Activated effector memory CD4-positive, alpha-beta T cell treated with Interleukin-2 at 50 U/mL for 16 hours (primary cell): ENCODE data around the gene CPXM2.

Experiments
- DNase-seq: peaks from one replicate; pipeline ENCODE4 v3.0.0-alpha.2; 2020

CPXM2 gene

DNA sequence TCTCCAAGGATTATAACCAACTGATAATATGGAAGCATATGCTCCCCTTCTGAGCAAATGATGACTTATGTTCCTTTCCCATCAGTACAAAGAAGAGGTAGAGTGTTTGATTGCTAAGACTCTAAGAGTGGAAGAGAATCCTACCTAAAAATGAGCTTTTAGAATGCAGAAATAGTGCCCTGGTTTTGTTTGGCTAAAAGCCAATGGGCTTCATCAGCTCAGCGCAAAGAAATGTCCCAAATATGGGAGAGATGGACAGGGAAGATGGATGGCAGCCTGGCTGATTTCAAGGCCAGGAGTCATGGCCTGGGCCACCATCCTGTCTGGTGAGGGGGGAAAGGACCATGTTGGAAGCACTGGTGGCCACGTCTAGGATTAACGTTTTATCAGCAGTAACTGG lies 165.2 kb downstream of the CPXM2 start:
- DNase-seq: no peak

DNA sequence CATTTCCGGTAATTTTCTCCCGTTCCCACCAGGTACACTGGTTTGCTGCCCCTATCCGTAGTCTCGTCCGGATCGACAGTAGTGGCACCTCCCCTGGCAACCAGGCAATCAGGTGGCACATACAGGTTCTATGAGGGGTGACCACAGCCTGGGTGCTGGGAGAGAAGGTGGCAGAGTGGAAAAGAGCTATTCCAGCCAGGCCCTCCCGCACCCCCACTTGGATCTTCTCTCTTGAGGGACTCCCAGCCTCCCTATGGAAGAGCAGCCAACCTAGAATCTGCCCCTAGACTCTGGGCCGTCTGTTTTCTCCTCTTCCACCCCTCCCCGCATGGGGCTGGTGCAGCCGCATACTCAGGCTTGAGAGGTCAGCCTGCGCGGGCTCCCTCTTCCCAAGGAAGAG lies 166.9 kb downstream of the CPXM2 start:
- DNase-seq: no peak

GRCh38 chr10:123722351-123722750 lies 169.3 kb downstream of the CPXM2 start:
- DNase-seq: no peak

DNA sequence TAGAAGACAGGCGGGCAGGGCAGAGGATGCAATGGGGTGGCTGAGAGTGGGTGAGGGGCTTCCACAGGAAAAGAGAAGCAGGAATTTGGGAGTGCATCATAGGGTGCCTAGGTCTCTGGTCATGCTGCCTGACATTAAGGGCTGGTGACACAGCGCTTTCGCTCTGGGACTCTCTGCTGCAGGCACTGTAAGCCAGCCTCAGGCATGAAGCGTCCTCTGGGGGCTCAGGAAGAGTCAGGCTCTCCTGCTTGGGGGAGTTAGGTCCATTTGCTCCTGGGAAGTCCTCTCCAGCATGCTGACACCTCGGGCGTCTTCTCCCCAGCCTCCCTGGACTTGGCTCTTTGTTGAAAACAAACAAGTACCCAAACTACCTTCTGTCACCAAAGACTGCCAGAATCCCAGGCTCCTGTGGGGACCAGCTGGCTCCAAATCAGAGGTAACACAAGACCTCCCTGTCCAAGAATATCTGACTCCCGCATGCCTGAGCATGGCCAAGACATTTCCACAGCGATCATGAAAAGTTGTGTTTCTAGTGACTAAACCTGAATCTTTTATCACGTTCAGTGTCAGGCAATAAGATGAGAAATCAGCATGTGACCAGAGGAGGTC lies 170.1 kb downstream of the CPXM2 start:
- no peak for DNase-seq

DNA sequence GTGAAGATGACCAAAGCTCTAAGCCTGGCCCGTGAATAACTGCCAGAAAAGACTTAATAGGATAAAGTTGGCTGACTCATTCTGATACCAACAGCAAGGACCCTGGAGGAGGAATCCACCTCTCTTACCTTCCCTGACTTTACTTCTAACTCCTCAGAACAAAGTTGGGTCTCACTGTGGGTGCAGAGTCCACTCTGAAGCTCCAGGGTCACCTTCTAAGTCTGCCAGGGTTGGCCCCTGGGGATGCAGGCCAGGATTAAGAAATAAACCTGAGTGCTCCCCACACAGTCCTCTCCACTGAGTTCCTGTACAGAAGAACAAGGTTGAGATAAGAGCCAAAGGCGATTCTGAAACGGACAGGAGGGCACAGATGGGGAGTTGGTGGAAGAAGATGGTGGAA lies 171.1 kb downstream of the CPXM2 start:
- no peak for DNase-seq

DNA sequence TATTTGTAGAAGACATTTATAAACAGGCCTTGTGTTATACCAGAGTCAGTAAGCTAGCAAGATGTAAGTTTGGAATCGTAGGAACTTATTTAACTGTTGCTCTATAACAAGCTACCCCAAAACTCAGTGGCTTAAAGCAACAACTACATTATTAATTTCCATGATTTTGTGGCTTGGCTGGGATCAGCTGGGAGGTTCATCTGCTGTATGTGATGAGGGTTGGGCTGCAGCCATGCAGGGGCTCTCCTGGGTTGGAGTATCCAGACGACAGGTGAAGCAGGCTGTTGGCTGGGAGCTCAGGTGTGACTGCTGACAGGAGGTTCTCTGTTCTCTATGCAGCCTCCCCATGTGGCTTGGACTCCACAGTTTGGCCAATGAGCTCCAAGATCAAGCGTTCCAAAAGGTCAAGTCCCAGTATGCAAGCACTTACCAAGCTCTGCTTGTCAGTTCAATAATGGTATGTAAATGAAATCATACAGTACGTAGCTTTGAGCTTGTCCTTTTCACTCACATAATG lies 173.0 kb downstream of the CPXM2 start:
- no peak for DNase-seq

DNA sequence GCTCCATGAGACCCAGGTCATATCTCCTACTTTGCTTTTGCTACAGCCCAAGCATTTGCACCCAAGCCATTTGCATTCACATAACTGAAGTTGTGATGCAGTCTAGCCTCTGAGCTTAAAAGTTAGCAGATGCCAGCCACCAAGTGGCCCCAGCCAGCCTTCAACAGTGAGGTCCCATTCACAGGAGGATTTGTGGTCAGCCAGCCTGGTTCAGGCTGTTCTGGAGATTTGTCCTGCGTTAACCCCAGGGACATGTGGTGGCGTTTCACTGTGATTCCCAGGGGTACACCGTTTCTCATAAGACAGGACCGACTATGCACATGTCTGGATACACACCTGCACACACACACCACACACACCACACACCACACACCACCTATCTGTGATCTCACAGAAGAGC lies 174.3 kb downstream of the CPXM2 start:
- no peak for DNase-seq

GRCh38 chr10:123715546-123715945 lies 176.1 kb downstream of the CPXM2 start:
- no peak for DNase-seq

DNA sequence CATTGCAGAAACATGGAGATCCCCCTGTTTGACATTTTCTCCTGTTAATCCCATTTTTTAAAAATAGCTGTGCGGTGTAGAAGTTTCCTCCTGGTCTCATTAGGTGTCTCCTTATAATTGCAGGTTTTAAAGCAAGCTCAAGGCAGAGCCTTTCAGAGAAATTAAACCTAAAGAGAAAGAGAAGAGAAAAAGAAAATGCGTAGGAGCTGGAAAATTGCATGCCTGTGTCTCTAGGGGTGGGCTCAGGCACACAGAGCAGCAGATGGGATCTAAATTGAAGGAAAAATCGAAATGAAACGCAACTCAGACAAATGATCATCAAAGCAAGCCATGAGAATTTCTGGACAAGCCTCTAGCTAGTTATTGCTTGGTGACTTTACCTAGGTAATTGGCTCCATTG lies 185.4 kb downstream of the CPXM2 start:
- no peak for DNase-seq

DNA sequence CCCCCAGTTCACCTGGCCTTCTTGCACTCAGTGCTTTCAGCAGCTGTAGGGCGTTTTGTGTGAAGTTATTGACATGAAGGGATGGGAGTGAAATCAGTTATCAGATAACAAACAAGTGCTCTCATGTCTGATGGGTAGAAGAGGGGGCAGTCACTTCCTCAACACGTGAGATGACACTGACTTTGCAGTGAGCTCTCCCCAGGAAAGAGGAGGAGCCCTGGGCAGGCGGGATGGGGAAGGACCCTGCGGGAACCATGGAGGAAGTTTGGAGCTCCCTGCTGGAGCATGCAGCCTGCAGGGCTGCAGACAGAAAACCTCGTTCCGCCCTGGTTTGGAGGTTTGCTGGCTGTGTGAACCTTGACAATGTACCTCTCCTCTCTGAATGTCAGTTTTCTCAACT lies 186.8 kb downstream of the CPXM2 start:
- DNase-seq: no peak

DNA sequence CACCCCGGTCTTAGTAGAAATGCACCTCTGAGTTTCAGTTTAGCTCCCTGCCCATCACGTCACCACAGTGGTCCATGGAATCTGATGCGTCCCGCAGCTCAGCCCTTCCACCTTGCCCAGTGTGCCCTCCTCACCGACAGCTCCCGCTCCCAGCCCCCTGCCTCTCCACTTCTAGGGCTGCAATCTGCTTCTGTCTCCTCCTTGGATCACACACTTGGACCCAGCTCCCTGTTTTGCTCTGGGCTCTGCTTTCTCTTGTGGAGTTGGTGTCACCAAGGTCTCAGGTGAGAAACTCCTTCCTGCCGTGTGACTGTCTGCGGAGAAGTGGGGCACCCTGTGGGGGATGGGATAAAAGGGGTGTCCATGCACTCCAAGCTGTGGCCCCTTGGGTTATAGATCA lies 187.5 kb downstream of the CPXM2 start:
- DNase-seq: no peak

GRCh38 chr10:123703195-123703790 lies 188.3 kb downstream of the CPXM2 start:
- no peak for DNase-seq
